Activated CD4-positive, alpha-beta T cell treated with anti-CD3 and anti-CD28 coated beads, Interleukin-2, amount 10 ng/mL, durations not matched to agents 24 days and 14 days (primary cell): ENCODE data around the gene ANKRD13B. TPM values are rescaled to one million over a fixed set of nuclear protein-coding genes. Genes with fewer than 3 reads are reported as not detected.

Experiments used
- DNase-seq: peaks from one replicate; pipeline ENCODE4 v3.0.0; 2022
- H3K27ac Mint-ChIP-seq: one replicate; pipeline ENCODE4 v1.8.0; 2022; ENCODE audit warnings: mild to moderate bottlenecking, mixed read lengths
- H3K27me3 Mint-ChIP-seq: one replicate; pipeline ENCODE4 v1.8.0; 2022; ENCODE audit warnings: mixed read lengths
- H3K36me3 Mint-ChIP-seq: one replicate; pipeline ENCODE4 v1.8.0; 2022; ENCODE audit warnings: low read depth, mild to moderate bottlenecking, mixed read lengths
- H3K4me1 Mint-ChIP-seq: one replicate; pipeline ENCODE4 v1.8.0; 2021; ENCODE audit warnings: mixed read lengths
- H3K4me3 Mint-ChIP-seq: one replicate; pipeline ENCODE4 v1.8.0; 2022; ENCODE audit warnings: mild to moderate bottlenecking, moderate library complexity, mixed read lengths
- H3K9me3 Mint-ChIP-seq: one replicate; pipeline ENCODE4 v1.8.0; 2021; ENCODE audit warnings: mixed read lengths
- intact Hi-C: fragments of 100-400 bp; cut with micrococcal nuclease; formaldehyde crosslinking; loops from one replicate; pipeline ENCODE4 v1.15.1; 2023
- total RNA-seq: library from RNA; stranded (reverse); gene quantifications from 2 replicates; pipeline ENCODE4 v1.2.3, GENCODE V29; 2022

The ANKRD13B gene
- total RNA-seq, 1 donor from 2014 or later, result 49.8 TPM

- H3K36me3 Mint-ChIP-seq, result peaks cover 35% of the 10 kb centered on the region
- no peak overlapping the region for H3K27ac Mint-ChIP-seq
- DNase-seq, result no peak
- H3K27me3 Mint-ChIP-seq, result no peaks in the 10 kb centered on the region
- H3K4me1 Mint-ChIP-seq, result peaks cover 25% of the 10 kb centered on the region
- intact Hi-C loops, result loop anchor here (5.0 kb wide), 1 partner anchor 196 kb away; no protein-coding TSS in a partner anchor
- H3K9me3 Mint-ChIP-seq, result no peaks in the 10 kb centered on the region
- H3K4me3 Mint-ChIP-seq, result no peak overlapping the region
These were observed 11.2 kb upstream of the ANKRD13B start for GRCh38 chr17:29581583-29582253.

DNA sequence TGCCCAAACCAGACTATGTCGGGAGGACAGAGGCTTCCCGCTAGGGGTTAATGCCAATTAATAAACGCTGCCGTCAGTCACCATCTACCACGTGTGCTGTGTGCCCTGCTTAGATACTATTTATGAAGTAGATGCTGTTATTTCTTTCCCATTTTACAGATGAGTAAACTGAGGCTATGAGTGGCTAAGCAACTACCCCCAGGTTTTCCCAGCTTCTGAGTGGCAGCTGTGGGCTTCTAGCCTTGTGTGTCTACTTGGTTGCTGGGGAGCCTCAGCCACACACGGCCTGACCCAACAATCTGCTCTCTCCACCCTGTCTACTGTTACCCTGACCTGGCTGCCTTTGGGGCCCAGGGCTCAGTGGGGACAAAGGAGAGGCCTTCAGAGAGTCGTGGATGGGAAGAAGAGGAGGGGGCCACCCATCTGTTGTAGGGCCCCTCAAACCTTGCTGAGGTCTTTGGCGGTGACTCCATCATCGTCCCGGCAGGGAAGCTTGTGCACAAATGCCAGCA lies 10.6 kb upstream of the ANKRD13B start:
- no peak overlapping the region for H3K4me3 Mint-ChIP-seq
- H3K27me3 Mint-ChIP-seq, result no peaks in the 10 kb centered on the region
- H3K27ac Mint-ChIP-seq, result peak overlapping the region; percentile 43
- H3K9me3 Mint-ChIP-seq, result no peaks in the 10 kb centered on the region
- DNase-seq, result no peak
- H3K4me1 Mint-ChIP-seq, result peaks cover 28% of the 10 kb centered on the region
- intact Hi-C loops, result loop anchor here (5.0 kb wide), 1 partner anchor 195 kb away; no protein-coding TSS in a partner anchor
- peaks cover 35% of the 10 kb centered on the region for H3K36me3 Mint-ChIP-seq

DNA sequence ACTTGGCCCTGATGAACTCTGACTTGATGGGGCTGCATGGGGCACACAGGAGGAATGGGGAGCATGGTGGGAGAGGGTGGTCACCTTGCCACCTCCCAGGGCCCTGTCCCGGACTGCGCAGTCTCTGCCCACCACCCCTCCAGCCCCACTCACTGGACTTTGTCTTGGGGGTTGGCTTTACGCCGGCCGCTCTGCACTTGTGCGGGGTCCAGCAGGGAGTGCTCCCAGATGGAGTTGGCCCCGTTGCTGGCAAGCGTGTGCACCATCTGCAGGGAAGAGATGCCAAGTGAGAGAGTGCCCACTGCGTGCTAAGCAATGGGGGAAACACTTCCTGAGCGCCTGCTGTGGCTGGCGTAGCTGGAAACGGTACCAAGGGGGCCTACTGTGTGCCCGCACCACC lies 10.2 kb upstream of the ANKRD13B start:
- intact Hi-C loops, result loop anchor here (5.0 kb wide), 1 partner anchor 195 kb away; no protein-coding TSS in a partner anchor
- no peaks in the 10 kb centered on the region for H3K27me3 Mint-ChIP-seq
- peaks cover 32% of the 10 kb centered on the region for H3K36me3 Mint-ChIP-seq
- no peak overlapping the region for H3K27ac Mint-ChIP-seq
- peaks cover 33% of the 10 kb centered on the region for H3K4me1 Mint-ChIP-seq
- no peaks in the 10 kb centered on the region for H3K9me3 Mint-ChIP-seq
- no peak overlapping the region for H3K4me3 Mint-ChIP-seq
- DNase-seq, result no peak

- Mint-ChIP-seq H3K9me3 (no peaks in the 10 kb centered on the region), H3K27me3 (no peaks in the 10 kb centered on the region), H3K4me3 (no peak overlapping the region), H3K4me1 (peaks cover 38% of the 10 kb centered on the region), H3K36me3 (peaks cover 27% of the 10 kb centered on the region), H3K27ac (peak overlapping the region; percentile 46)
- intact Hi-C loops, result loop anchor here (5.0 kb wide), 1 partner anchor 194 kb away; no protein-coding TSS in a partner anchor
- DNase-seq, result no peak
These were observed 9.3 kb upstream of the ANKRD13B start for GRCh38 chr17:29583324-29584248.

GRCh38 chr17:29584452-29585079 lies 8.4 kb upstream of the ANKRD13B start:
- Mint-ChIP-seq H3K4me1 (peaks cover 38% of the 10 kb centered on the region), H3K27ac (peak overlapping the region; percentile 80), H3K36me3 (peaks cover 24% of the 10 kb centered on the region), H3K4me3 (no peak overlapping the region), H3K9me3 (no peaks in the 10 kb centered on the region), H3K27me3 (no peaks in the 10 kb centered on the region)
- DNase-seq, result no peak
- intact Hi-C loops, result loop anchor here (5.0 kb wide), 1 partner anchor 193 kb away; no protein-coding TSS in a partner anchor

DNA sequence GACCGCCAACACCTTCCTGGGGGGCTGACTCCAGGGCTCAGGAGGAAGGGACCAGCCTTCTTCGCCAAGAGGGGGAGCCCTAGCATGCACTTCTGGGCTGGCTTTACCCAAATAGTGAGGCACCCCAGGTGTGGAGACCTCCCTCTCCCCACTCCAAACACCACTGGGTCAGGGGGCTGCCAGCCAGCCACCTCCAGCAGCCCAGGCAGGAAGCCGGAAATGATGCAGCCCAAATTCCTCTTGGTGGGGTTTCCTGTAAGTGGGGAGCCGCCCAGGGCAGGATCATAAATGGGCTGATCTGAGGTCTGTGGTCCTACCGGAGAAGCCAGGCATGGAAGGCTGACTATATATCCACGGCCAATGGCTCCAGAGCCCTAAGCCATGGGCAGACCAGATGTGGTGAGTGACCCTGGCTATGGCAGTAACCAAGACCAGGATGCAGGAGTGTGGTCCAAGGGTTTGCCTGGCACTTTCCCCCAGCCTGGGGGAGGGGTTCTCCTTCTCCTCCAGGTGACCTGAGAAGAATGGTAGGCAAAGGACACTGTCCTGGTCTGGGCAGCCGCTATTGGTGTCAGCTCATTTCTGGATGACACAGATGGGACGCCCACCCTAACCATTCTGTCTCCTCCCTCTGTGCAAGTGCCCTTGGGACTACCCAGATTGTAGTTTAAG lies 7.7 kb upstream of the ANKRD13B start:
- peak; percentile 80 for DNase-seq
- Mint-ChIP-seq H3K4me1 (peaks cover 42% of the 10 kb centered on the region), H3K27ac (peak overlapping the region; percentile 56), H3K36me3 (peaks cover 21% of the 10 kb centered on the region), H3K27me3 (no peaks in the 10 kb centered on the region), H3K4me3 (peak overlapping the region; percentile 51), H3K9me3 (no peaks in the 10 kb centered on the region)
- intact Hi-C loops, result no loop called here

GRCh38 chr17:29586676-29587469 lies 6.1 kb upstream of the ANKRD13B start:
- Mint-ChIP-seq H3K4me3 (peak overlapping the region; percentile 91), H3K36me3 (peaks cover 17% of the 10 kb centered on the region), H3K4me1 (peaks cover 51% of the 10 kb centered on the region), H3K9me3 (no peaks in the 10 kb centered on the region), H3K27ac (peak overlapping the region; percentile 32), H3K27me3 (no peaks in the 10 kb centered on the region)
- DNase-seq, result no peak
- intact Hi-C loops, result no loop called here

DNA sequence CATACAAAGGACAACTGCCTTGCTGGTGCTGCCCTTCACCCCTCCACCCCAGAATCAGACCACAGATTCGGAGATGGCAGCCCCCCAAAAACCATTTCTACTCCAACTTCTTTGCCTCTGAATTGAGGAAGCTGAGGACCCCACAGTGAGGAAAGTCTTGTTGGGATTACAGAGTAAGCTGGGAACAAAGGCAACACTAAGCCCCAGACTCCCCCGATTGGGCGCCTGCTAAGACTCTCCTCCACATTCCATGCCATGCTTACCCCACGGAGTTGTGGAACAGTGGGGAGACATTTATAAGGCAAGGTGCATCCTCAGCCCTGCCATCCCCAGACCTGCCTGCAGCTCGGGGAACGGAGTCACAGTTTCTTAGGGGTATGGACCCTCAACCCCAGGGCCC lies 5.3 kb upstream of the ANKRD13B start:
- no peak for DNase-seq
- intact Hi-C loops, result no loop called here
- no peaks in the 10 kb centered on the region for H3K27me3 Mint-ChIP-seq
- no peaks in the 10 kb centered on the region for H3K9me3 Mint-ChIP-seq
- peak overlapping the region; percentile 91 for H3K4me3 Mint-ChIP-seq
- peaks cover 13% of the 10 kb centered on the region for H3K36me3 Mint-ChIP-seq
- H3K4me1 Mint-ChIP-seq, result peaks cover 56% of the 10 kb centered on the region
- no peak overlapping the region for H3K27ac Mint-ChIP-seq

- H3K27ac Mint-ChIP-seq, result peak overlapping the region; percentile 89
These were observed 4.8 kb upstream of the ANKRD13B start for GRCh38 chr17:29588017-29588561.

GRCh38 chr17:29588562-29589411 lies 4.1 kb upstream of the ANKRD13B start:
- Mint-ChIP-seq H3K4me1 (peaks cover 56% of the 10 kb centered on the region), H3K27ac (peak overlapping the region; percentile 89), H3K4me3 (peak overlapping the region; percentile 91), H3K36me3 (peaks cover 2% of the 10 kb centered on the region), H3K27me3 (no peaks in the 10 kb centered on the region), H3K9me3 (no peaks in the 10 kb centered on the region)
- intact Hi-C loops, result loop anchor here (1.0 kb wide), 1 partner anchor 20 kb away; the partner anchor contains the start of gene TP53I13
- DNase-seq, result peak; percentile 84

More at GRCh38 chr17:29588017-29588561, 4.8 kb upstream of the ANKRD13B start:
- no peaks in the 10 kb centered on the region for H3K27me3 Mint-ChIP-seq
- H3K4me1 Mint-ChIP-seq, result peaks cover 56% of the 10 kb centered on the region
- DNase-seq, result no peak
- H3K4me3 Mint-ChIP-seq, result peak overlapping the region; percentile 91
- intact Hi-C loops, result no loop called here
- H3K36me3 Mint-ChIP-seq, result peaks cover 8% of the 10 kb centered on the region
- no peaks in the 10 kb centered on the region for H3K9me3 Mint-ChIP-seq

DNA sequence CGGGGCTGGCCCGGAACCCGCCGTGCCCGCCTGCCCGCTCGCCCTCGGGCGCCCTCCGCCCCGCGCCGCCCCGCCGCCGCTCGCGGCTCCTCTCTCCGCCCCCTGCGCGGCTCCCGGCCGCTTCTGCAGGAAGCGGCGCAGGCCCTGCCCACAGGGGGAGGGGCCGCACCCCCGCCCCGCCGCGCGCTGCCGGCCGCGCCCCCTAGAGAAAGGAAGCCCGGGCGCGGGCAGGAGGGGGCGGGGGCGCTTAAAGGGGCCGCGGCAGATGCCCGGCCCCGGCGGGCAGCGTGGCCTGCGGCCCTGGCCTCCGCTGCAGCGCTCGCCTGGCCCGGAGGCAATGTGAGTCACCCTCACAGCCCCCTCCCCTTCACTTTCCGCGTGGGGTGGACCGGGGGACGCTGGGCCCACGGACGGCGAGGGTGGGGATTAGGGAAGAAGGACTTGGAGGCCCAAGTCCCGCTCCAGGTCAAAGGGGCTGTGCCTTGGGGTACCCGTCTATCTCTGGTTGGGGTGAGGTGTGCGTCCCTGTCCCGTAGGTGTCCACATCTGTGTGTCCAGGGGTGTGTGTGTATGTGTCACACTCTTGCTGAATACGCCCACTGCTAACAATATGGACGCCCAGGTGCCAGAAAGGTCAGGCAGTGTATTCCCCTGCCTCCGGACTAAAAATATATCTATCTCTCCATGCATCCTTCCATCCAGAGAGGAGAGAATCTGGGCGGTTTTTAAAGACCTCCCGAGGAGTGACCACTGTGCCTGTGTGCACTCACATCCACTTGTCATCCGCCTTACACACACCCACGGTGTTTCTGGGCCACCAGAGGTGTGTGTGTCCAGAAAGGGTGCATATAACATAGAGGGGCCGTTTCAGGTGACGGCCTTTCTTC lies 3.2 kb upstream of the ANKRD13B start, which contains the start of gene GIT1:
TSS of gene GIT1 (minus strand) at position 125 of the 887 bp plus-strand sequence. CDS start 270 bp downstream, outside the sequence.
- DNase-seq, result peak; percentile 96
- H3K27ac Mint-ChIP-seq, result peak within 1 kb of the TSS; percentile 95
- H3K36me3 Mint-ChIP-seq, result peaks cover 2% of the 10 kb centered on the region
- H3K27me3 Mint-ChIP-seq, result no peaks in the 10 kb centered on the region
- H3K4me1 Mint-ChIP-seq, result peaks cover 52% of the 10 kb centered on the region
- H3K4me3 Mint-ChIP-seq, result peak within 1 kb of the TSS; percentile 92
- H3K9me3 Mint-ChIP-seq, result no peaks in the 10 kb centered on the region
- intact Hi-C loops, result loop anchor here (1.0 kb wide), 1 partner anchor 21 kb away; the partner anchor contains the start of gene TP53I13
